HG03045 (cell line): ENCODE data around the gene TRIM54.
"Not testable (repeated sequence)": the region's sequence is repeated elsewhere in the genome, so short reads cannot be mapped to it uniquely, and the experiment has no call there.

Source experiments
- ATAC-seq: cut with Tn5 transposase; IDR thresholded peaks from one replicate; pipeline ENCODE4 v1.9.1; 2021; ENCODE audit warnings: mild to moderate bottlenecking, moderate library complexity; ENCODE audit not compliant: unreplicated experiment

The TRIM54 gene

GRCh38 chr2:27281442-27281841 lies 787 bp upstream of the TRIM54 start:
- no peak for ATAC-seq

GRCh38 chr2:27282892-27283291 lies 663 bp downstream of the TRIM54 start:
- no peak for ATAC-seq

- no peak for ATAC-seq
Observed at GRCh38 chr2:27284996-27285395, 2.8 kb downstream of the TRIM54 start.

DNA sequence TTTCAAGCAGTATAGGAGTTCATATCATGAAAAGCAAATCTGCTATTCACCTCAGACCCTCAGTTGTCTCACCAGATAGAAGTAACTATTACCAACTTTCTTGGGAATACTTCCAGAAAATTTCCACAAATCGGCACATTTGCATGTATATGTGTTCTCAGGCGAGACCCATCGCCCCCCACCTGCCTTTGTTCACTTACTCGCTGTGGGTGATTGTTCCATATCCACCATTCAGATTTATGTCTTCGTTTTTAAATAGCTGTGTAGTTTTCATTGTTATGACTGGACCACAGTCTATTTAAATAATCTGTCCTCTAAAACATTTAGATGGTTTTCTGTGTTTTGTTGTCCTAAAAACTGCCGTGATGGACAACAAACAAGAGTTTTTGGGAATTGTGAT lies 3.3 kb downstream of the TRIM54 start:
- no peak for ATAC-seq

GRCh38 chr2:27288610-27289009 lies 6.4 kb downstream of the TRIM54 start:
- ATAC-seq = no peak

- ATAC-seq = no peak
Observed at GRCh38 chr2:27290549-27290948, 8.3 kb downstream of the TRIM54 start.

GRCh38 chr2:27291865-27292264 lies 9.6 kb downstream of the TRIM54 start:
- no peak for ATAC-seq

GRCh38 chr2:27294928-27295327 lies 12.7 kb downstream of the TRIM54 start:
- no peak for ATAC-seq

- ATAC-seq = no peak
Observed at GRCh38 chr2:27296481-27296880, 14.3 kb downstream of the TRIM54 start.

GRCh38 chr2:27297195-27297594 lies 15.0 kb downstream of the TRIM54 start:
- ATAC-seq = no peak

GRCh38 chr2:27298391-27299080 lies 16.3 kb downstream of the TRIM54 start:
- ATAC-seq = no peak

- ATAC-seq = not testable (repeated sequence)
Observed at GRCh38 chr2:27300606-27301005, 18.4 kb downstream of the TRIM54 start.

DNA sequence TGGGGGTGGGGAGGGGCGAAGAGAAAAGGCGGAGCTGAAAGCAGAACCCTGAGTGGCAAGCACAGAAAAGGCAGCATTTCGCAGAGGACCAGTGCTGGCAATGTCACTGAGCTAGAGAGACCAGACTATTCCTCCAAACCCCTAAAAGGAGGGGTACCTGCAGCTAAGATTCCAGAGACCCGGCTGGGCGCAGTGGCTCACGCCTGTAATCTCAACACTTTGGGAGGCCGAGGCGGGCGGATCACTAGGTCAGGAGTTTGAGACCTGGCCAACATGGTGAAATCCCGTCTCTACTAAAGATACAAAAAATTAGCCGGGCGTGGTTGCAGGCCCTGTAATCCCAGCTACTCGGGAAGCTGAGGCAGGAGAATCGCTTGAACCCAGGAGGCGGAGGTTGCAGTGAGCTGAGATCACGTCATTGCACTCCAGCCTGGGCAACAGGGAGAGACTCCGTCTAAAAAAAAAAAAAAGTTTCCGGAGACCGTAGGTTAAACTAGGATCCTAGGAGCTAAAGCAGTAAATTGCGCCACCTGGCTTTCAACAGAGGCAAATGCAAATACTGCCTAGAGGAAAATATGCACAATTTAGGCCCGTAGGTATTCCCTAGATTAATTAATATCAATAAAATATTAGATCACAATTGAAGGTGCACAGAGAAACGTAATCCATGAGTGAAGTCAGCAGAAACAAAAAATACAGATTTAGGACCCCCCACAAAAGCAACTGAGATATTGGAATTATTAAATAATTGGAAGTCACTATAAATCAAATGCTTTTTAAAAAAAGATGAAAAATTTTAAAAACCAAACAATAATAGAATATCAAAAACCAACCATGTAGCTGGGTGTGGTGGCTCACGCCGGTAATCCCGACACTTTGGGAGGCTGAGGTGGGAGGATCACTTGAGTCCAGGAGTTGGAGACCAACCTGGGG lies 21.1 kb downstream of the TRIM54 start:
- no peak for ATAC-seq

GRCh38 chr2:27304488-27305240 lies 22.4 kb downstream of the TRIM54 start:
- ATAC-seq = no peak

DNA sequence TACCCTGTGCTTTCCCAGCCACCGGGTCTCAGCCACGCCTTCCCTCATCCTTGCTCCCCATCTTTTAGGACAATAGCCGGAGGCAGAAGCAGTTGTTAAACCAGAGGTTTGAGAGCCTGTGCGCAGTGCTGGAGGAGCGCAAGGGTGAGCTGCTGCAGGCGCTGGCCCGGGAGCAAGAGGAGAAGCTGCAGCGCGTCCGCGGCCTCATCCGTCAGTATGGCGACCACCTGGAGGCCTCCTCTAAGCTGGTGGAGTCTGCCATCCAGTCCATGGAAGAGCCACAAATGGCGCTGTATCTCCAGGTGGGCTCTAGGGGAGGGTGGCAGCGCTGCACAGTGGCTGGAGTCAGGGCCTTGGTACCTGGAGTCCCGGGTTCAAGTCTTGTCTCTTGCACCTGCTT lies 23.3 kb downstream of the TRIM54 start:
- no peak for ATAC-seq

DNA sequence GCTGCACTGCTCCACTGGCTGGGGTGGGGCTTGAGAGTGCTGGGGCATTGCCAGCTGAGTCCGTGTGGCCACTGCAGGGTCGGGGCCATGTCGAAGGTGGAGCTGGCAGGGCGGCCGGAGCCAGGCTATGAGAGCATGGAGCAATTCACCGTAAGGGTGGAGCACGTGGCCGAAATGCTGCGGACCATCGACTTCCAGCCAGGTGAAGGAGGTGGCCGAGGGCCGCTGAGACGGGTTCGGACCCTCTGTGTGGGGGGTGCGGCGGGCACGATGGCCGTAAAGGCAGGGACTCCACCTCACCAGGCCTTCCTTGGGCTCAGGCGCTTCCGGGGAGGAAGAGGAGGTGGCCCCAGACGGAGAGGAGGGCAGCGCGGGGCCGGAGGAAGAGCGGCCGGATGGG lies 23.9 kb downstream of the TRIM54 start:
- no peak for ATAC-seq

- ATAC-seq = no peak
Observed at GRCh38 chr2:27306573-27307286, 24.5 kb downstream of the TRIM54 start.

DNA sequence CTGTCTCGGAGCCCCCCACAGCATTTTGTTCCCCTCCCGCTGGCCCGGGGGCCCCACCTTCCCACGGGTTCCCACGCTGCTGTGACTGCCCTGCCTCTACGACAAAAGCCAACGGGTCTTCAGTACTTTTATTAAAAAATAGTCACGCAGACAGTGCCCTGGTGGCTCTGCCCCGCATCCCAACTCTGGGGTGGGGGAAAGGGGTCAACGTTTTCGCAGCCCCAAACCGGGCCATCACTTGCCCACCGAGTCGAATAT lies 25.0 kb downstream of the TRIM54 start:
- no peak for ATAC-seq

DNA sequence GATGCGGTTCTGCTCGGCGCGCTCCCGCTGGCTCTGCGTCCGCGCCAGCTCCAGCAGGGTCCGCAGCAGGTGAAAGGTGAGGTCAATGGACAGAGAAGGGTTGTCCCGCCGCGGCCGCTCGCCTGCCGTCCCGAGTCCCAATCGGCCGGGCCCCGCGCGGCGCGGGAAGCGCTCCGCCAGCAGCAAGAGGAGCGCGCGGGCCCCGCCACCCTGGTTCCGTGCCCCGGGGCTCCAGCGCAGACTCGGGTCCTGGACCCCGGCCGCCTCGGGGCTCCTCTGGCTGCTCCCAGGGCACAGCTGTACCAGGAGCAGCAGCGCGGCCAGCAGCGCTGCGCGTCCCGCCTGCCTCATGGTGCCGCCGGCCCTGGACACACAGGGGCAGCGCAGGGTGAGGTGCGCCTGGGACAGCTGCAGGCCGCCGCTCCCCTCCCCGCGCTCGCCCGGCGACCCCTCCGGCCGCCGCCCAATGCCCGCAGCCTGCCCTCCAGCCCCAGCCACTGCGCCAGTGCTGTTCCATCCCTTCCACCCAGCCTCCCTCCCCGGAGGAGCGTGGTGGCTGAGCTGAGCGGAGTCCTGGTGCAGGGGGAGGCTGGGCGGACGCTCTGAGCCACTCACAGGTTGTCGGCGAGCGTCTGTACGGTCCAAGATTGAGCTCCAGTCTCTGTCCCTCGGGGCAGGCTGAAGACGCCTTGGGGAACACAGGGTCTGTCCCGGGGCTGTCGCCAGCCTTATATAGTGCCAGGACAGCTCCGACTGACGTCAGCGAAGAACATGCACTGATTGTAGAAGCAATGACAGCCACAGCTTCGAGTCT lies 25.5 kb downstream of the TRIM54 start:
- ATAC-seq = no peak

DNA sequence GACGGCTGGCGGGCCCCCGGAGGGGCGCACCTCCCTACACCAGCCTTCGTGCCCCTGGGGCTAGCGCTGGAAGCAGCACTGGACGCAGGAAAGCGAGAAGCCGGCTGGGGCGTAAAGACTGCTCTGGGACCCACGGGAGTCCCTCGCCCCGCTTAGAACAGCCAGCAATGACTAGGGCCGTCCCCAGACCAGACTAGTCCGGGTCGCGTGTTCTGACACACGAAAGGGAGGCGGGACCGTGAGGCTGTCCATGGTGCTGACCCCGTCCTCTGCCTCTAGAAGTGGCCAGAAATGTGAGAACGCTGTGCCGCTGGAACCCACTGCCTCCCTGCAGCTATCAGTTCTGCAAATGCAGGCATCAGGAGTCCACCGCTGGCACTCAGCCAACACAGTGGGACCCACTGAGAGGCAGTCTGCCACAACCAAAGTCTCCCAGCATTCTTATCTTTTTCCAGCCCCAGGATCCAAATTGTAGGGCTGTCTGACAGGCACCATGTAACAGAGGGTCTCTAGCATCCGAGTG lies 26.2 kb downstream of the TRIM54 start, which contains the start of gene UCN:
Gene UCN (minus strand): TSS at position 87 of the 523 bp plus-strand sequence. CDS start 550 bp downstream, outside the sequence.
- no peak for ATAC-seq
